ENCODE data around the gene PPM1L.

PPM1L gene

DNA sequence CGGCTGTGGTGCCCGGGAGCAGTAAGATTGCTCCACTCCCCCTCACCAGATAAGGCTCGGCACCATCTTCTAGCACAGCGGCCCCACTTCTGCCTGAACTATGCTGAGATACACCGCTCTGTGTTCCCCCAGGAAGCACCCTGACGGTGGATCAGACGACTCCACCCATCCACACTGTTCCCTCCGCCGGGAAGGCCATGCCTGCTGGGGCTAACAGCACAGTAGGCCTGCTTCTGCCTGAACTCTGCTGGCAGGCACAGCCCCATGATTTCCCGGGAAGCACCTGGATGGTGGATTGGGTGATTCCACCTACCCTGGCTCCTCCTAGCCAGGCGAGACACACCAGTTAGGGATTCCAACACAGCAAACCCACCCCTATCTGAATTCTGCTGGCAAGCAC lies 36.3 kb upstream of the PPM1L start:
- Histone ChIP-seq H3K9me3 (ENCODE audit: control insufficient read depth, insufficient read depth, low read length) (no peaks in the 10 kb centered on the region), H3K4me1 (ENCODE audit: control insufficient read depth, low read length) (no peaks in the 10 kb centered on the region), H3K27ac (ENCODE audit: low read depth, low read length) (no peak overlapping the region), H3K79me2 (ENCODE audit: control insufficient read depth, low read length) (no peaks in the 10 kb centered on the region), H3K4me3 (ENCODE audit: low read length) (no peak overlapping the region), H4K20me1 (ENCODE audit: control insufficient read depth, insufficient read depth, low read depth, low read length) (no peaks in the 10 kb centered on the region), H3K36me3 (ENCODE audit: control insufficient read depth, low read length) (no peaks in the 10 kb centered on the region), H3K27me3 (ENCODE audit: control insufficient read depth, low read length) (0 out of 2 replicates have a peak, but pooled peaks cover 4% of the 10 kb centered on the region), H3F3A (ENCODE audit: control insufficient read depth, insufficient read depth) (no peaks in the 10 kb centered on the region), H3K9me2 (replicated peaks; ENCODE audit: control insufficient read depth, low read length) (no peaks in the 10 kb centered on the region), H3K4me2 (ENCODE audit: low read length) (no peak overlapping the region)
- no peak for TF ChIP-seq EZH2phosphoT487 (IDR thresholded peaks at IDR 0.05; ENCODE audit: borderline replicate concordance, low read length)
- TF ChIP-seq, protein P1, sequence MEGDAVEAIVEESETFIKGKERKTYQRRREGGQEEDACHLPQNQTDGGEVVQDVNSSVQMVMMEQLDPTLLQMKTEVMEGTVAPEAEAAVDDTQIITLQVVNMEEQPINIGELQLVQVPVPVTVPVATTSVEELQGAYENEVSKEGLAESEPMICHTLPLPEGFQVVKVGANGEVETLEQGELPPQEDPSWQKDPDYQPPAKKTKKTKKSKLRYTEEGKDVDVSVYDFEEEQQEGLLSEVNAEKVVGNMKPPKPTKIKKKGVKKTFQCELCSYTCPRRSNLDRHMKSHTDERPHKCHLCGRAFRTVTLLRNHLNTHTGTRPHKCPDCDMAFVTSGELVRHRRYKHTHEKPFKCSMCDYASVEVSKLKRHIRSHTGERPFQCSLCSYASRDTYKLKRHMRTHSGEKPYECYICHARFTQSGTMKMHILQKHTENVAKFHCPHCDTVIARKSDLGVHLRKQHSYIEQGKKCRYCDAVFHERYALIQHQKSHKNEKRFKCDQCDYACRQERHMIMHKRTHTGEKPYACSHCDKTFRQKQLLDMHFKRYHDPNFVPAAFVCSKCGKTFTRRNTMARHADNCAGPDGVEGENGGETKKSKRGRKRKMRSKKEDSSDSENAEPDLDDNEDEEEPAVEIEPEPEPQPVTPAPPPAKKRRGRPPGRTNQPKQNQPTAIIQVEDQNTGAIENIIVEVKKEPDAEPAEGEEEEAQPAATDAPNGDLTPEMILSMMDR (IDR thresholded peaks at IDR 0.05; ENCODE audit: low read depth, low read length, poor library complexity, severe bottlenecking) = no peak

DNA sequence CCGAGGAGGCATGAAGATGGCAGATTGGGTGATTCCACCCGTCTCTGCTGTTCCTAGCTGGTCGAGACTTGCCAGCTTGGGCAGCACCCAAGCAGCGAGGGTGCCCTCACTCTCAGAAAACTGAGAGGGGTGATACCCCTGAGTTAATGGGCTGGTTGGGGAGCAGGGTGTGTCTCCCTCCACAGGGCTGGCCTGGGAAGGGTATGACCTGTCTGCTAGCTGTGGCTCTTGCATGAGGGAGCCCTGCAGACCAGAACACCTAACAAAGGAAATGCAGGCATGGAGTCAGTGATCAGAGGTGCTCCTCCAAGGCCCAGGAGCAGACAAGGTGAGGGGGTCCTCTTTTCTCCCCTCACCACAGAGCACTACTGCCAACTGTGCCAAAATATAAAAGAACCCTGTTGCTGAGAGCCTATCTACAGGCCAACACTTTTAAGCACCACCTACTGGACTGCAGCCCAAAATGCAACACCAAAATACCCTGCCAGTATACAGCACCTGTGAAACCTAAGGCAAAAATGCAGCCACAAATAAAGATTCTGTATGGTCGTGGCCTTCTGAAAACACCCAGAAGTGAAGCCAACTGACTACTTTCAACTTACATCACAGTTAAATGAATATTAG lies 35.8 kb upstream of the PPM1L start:
- H3K4me1 ChIP-seq (ENCODE audit: control insufficient read depth, low read length) = no peaks in the 10 kb centered on the region
- H3K36me3 ChIP-seq (ENCODE audit: control insufficient read depth, low read length) = no peaks in the 10 kb centered on the region
- H3K4me3 ChIP-seq (ENCODE audit: low read length) = no peak overlapping the region
- no peaks in the 10 kb centered on the region for H4K20me1 ChIP-seq (ENCODE audit: control insufficient read depth, insufficient read depth, low read depth, low read length)
- no peaks in the 10 kb centered on the region for H3K9me2 ChIP-seq (replicated peaks; ENCODE audit: control insufficient read depth, low read length)
- H3K9me3 ChIP-seq (ENCODE audit: control insufficient read depth, insufficient read depth, low read length) = no peaks in the 10 kb centered on the region
- no peak overlapping the region for H3K27ac ChIP-seq (ENCODE audit: low read depth, low read length)
- H3K79me2 ChIP-seq (ENCODE audit: control insufficient read depth, low read length) = no peaks in the 10 kb centered on the region
- no peaks in the 10 kb centered on the region for H3F3A ChIP-seq (ENCODE audit: control insufficient read depth, insufficient read depth)
- no peak overlapping the region for H3K4me2 ChIP-seq (ENCODE audit: low read length)
- H3K27me3 ChIP-seq (ENCODE audit: control insufficient read depth, low read length) = 0 out of 2 replicates have a peak, but pooled peaks cover 4% of the 10 kb centered on the region
- TF ChIP-seq EZH2phosphoT487 (IDR thresholded peaks at IDR 0.05; ENCODE audit: borderline replicate concordance, low read length) = no peak
- TF ChIP-seq, protein P1 (IDR thresholded peaks at IDR 0.05; ENCODE audit: low read depth, low read length, poor library complexity, severe bottlenecking) = peak; percentile 34

DNA sequence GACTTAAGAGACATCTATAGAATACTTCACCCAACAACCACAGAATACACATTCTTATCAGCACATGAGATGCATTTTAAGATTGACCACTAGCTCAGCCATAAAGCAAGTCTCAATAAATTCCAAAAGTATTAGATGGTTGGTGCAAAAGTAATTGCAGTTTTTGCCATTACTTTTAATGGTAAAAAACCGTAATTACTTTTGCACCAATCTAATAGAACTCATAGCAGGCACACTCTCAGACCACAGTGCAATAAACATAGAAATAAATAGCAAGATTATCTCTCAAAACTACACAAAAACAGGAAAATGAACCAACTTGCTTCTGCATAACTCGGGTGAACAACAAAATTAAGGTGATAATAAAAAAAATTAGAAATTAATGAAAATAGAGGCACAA lies 33.7 kb upstream of the PPM1L start:
- no peaks in the 10 kb centered on the region for H4K20me1 ChIP-seq (ENCODE audit: control insufficient read depth, insufficient read depth, low read depth, low read length)

More for the DNA sequence above, 33.7 kb upstream of the PPM1L start:
- Histone ChIP-seq H3K4me3 (ENCODE audit: low read length) (no peak overlapping the region), H3K36me3 (ENCODE audit: control insufficient read depth, low read length) (no peaks in the 10 kb centered on the region), H3K4me2 (ENCODE audit: low read length) (no peak overlapping the region), H3K79me2 (ENCODE audit: control insufficient read depth, low read length) (no peaks in the 10 kb centered on the region), H3K27me3 (ENCODE audit: control insufficient read depth, low read length) (no peaks in the 10 kb centered on the region), H3K9me3 (ENCODE audit: control insufficient read depth, insufficient read depth, low read length) (no peaks in the 10 kb centered on the region), H3K4me1 (ENCODE audit: control insufficient read depth, low read length) (no peaks in the 10 kb centered on the region), H3F3A (ENCODE audit: control insufficient read depth, insufficient read depth) (no peaks in the 10 kb centered on the region), H3K27ac (ENCODE audit: low read depth, low read length) (no peak overlapping the region), H3K9me2 (replicated peaks; ENCODE audit: control insufficient read depth, low read length) (no peaks in the 10 kb centered on the region)
- TF ChIP-seq EZH2phosphoT487 (IDR thresholded peaks at IDR 0.05; ENCODE audit: borderline replicate concordance, low read length) = no peak
- TF ChIP-seq, protein P1 (IDR thresholded peaks at IDR 0.05; ENCODE audit: low read depth, low read length, poor library complexity, severe bottlenecking) = no peak
